Measurements from ENCODE around the gene ZCCHC4.
A peak's percentile ranks its signal among the peaks of the same experiment; 100 is the strongest.
"Not testable (repeated sequence)": the region's sequence is repeated elsewhere in the genome, so short reads cannot be mapped to it uniquely, and the experiment has no call there.

The ZCCHC4 gene

GRCh38 chr4:25347473-25347872 lies 34.9 kb downstream of the ZCCHC4 start:
- H3K36me3 ChIP-seq (ENCODE audit: insufficient read depth, low read length), result no peaks in the 10 kb centered on the region
- H3K9me3 ChIP-seq (ENCODE audit: control insufficient read depth, insufficient read depth, low read length), result no peaks in the 10 kb centered on the region
- H3K9ac ChIP-seq (ENCODE audit: low read depth, low read length), result no peak overlapping the region
- H3K4me1 ChIP-seq (ENCODE audit: insufficient read depth, low read length), result peaks cover 5% of the 10 kb centered on the region

DNA sequence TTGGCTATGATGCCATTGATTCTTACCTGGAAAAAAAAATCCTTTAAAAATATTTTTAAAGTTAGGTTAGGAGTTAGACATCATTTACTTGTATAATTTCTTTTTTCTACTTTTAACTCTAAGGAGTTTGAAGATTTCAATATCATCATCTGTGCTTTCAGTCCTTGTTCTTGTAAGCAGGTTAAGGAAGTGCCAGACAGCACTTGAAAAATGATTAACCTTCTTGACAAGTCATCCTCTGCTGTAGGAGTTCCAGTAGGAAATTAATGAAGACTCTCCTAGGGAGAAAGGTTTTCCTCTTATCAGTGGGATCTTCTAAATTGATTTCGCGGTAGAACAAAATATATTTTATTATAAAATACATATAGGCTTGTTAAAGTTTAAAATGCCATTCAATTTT lies 35.4 kb downstream of the ZCCHC4 start:
- Histone ChIP-seq H3K36me3 (ENCODE audit: insufficient read depth, low read length) (no peaks in the 10 kb centered on the region), H3K4me1 (ENCODE audit: insufficient read depth, low read length) (peaks cover 5% of the 10 kb centered on the region)

DNA sequence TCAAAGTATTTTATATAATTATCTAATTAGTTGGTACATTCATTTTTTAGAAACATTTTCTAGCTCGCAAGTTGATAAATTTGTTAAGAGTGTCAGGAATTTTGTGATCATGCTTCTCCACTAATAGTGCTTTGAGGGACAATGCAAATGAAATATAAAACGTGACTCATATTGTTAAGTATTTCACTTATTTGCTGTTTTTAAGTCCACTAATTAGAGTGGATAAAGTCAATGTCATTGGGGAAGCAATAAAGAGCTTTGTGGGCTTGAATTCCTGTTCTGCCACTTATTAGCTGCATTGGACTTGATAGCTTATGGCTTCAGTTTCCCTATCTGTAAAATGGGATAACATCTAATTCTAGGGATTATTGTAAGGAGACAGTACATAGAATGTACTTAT lies 38.0 kb downstream of the ZCCHC4 start:
- Histone ChIP-seq H3K9me3 (ENCODE audit: control insufficient read depth, insufficient read depth, low read length) (no peaks in the 10 kb centered on the region), H3K36me3 (ENCODE audit: insufficient read depth, low read length) (no peaks in the 10 kb centered on the region), H3K9ac (ENCODE audit: low read depth, low read length) (no peak overlapping the region), H3K4me1 (ENCODE audit: insufficient read depth, low read length) (peaks cover 5% of the 10 kb centered on the region)

More for the DNA sequence above, 35.4 kb downstream of the ZCCHC4 start:
- Histone ChIP-seq H3K9ac (ENCODE audit: low read depth, low read length) (no peak overlapping the region), H3K9me3 (ENCODE audit: control insufficient read depth, insufficient read depth, low read length) (no peaks in the 10 kb centered on the region)

DNA sequence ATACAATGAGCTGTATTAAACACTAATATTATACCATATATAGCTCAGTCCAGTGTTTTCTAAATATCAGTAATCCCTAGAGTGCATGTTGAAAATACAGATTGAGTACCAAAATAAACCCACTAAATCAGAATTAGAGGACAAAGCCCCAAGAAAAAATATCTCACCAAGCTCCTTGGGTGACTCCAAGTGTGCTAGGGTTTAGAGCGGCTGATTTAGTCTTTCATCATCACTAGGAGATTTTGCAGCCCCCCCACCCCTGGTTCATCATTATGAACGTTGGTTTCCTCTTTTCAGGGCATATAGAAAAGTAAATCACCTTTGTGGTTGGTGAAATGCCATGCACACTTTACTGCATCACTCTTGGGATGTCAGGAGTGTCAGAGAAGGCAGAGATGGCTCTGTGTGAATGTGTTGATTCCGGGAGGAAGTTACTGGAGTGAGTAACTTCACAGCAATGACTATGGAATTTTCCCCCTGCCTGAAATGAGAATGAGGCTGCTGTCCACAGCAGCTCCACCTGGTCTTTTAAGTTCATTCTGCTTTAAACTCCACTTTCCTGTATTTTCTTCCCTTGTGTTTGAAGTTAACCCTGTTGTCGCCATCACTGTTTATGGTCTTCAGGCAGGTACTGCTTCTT lies 39.3 kb downstream of the ZCCHC4 start:
- Histone ChIP-seq H3K9ac (ENCODE audit: low read depth, low read length) (no peak overlapping the region), H3K4me1 (ENCODE audit: insufficient read depth, low read length) (peaks cover 5% of the 10 kb centered on the region), H3K9me3 (ENCODE audit: control insufficient read depth, insufficient read depth, low read length) (no peaks in the 10 kb centered on the region), H3K36me3 (ENCODE audit: insufficient read depth, low read length) (no peaks in the 10 kb centered on the region)

GRCh38 chr4:25356068-25356467 lies 43.5 kb downstream of the ZCCHC4 start:
- peaks cover 6% of the 10 kb centered on the region; the same call in 1 of the 2 replicates for H3K9me3 ChIP-seq (ENCODE audit: control insufficient read depth, insufficient read depth, low read length)

DNA sequence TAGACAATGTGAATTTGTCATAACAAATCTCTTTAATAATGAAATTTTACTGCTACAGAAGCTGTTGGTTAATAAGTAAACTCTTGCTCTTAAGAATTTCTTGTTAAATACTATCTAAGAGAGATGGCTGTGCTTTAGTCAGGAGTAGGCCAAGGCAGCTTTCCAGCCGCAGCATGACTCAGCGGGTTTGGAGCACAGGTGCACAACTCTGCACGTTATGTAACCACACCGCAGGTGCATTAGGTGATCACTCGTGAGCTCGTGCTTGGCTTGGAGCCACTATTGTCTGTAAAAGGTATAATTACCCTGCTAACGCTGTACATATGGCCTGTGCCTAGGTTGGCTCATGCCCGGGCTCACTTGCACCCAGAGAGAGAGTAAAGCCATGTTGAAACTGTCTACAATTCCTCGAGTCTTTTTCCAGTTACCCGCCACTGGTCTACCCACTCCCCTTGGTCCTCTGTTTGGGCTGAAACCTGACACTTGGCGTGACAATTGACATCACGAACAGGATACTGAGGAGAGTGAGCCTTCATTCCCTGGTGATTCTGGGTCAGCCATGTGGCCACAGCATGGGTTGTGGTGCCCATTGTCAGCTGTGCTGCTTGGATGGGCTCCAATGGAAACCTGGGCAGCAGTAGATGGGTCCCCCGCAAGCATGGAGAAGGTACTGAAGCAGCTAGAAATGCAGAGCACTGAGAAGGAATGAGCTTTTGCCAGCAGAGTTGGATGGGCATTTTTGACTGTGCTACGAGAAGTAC lies 46.1 kb downstream of the ZCCHC4 start:
- Histone ChIP-seq H3K9ac (ENCODE audit: low read depth, low read length) (no peak overlapping the region), H3K4me1 (ENCODE audit: insufficient read depth, low read length) (no peaks in the 10 kb centered on the region), H3K9me3 (ENCODE audit: control insufficient read depth, insufficient read depth, low read length) (peaks cover 9% of the 10 kb centered on the region), H3K36me3 (ENCODE audit: insufficient read depth, low read length) (peaks cover 2% of the 10 kb centered on the region; the same call in 1 of the 2 replicates)

More at GRCh38 chr4:25356068-25356467, 43.5 kb downstream of the ZCCHC4 start:
- Histone ChIP-seq H3K36me3 (ENCODE audit: insufficient read depth, low read length) (peaks cover 2% of the 10 kb centered on the region; the same call in 1 of the 2 replicates), H3K4me1 (ENCODE audit: insufficient read depth, low read length) (peaks cover 4% of the 10 kb centered on the region), H3K9ac (ENCODE audit: low read depth, low read length) (no peak overlapping the region)

- Histone ChIP-seq H3K9ac (ENCODE audit: low read depth, low read length) (no peak overlapping the region), H3K4me1 (ENCODE audit: insufficient read depth, low read length) (no peaks in the 10 kb centered on the region), H3K9me3 (ENCODE audit: control insufficient read depth, insufficient read depth, low read length) (peaks cover 9% of the 10 kb centered on the region), H3K36me3 (ENCODE audit: insufficient read depth, low read length) (peaks cover 2% of the 10 kb centered on the region; the same call in 1 of the 2 replicates)
These were observed 48.7 kb downstream of the ZCCHC4 start for GRCh38 chr4:25361253-25361652.

- no peak overlapping the region for H3K9ac ChIP-seq (ENCODE audit: low read depth, low read length)
- H3K9me3 ChIP-seq (ENCODE audit: control insufficient read depth, insufficient read depth, low read length), result no peaks in the 10 kb centered on the region
- H3K36me3 ChIP-seq (ENCODE audit: insufficient read depth, low read length), result no peaks in the 10 kb centered on the region
- H3K4me1 ChIP-seq (ENCODE audit: insufficient read depth, low read length), result peaks cover 5% of the 10 kb centered on the region; the same call in 1 of the 2 replicates
These were observed 54.5 kb downstream of the ZCCHC4 start for GRCh38 chr4:25367004-25367621.

GRCh38 chr4:25367877-25368276 lies 55.3 kb downstream of the ZCCHC4 start:
- H3K36me3 ChIP-seq (ENCODE audit: insufficient read depth, low read length), result no peaks in the 10 kb centered on the region
- no peak overlapping the region for H3K9ac ChIP-seq (ENCODE audit: low read depth, low read length)
- no peaks in the 10 kb centered on the region for H3K9me3 ChIP-seq (ENCODE audit: control insufficient read depth, insufficient read depth, low read length)
- peaks cover 5% of the 10 kb centered on the region; the same call in 1 of the 2 replicates for H3K4me1 ChIP-seq (ENCODE audit: insufficient read depth, low read length)

GRCh38 chr4:25368315-25368714 lies 55.7 kb downstream of the ZCCHC4 start:
- Histone ChIP-seq H3K4me1 (ENCODE audit: insufficient read depth, low read length) (peaks cover 5% of the 10 kb centered on the region; the same call in 1 of the 2 replicates), H3K9me3 (ENCODE audit: control insufficient read depth, insufficient read depth, low read length) (no peaks in the 10 kb centered on the region), H3K36me3 (ENCODE audit: insufficient read depth, low read length) (no peaks in the 10 kb centered on the region), H3K9ac (ENCODE audit: low read depth, low read length) (no peak overlapping the region)

DNA sequence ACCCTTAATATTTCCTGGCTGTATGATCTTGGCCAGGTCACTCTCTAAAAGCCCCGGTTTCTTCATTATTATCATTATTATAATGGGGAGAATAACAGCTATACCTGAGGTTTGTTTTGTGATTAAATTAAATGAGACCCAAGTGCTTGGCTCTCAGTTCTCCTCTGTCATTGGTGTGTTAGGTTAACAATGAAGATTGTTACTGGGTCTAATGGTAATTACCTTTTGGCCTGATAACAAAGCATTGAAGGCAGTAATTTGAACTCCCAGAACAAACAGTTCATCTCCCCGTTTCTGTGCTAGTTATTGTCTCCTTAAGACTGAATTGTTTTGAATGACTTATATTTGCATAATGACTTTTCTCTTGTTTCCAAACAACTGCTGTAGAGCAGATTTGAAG lies 57.7 kb downstream of the ZCCHC4 start:
- Histone ChIP-seq H3K9me3 (ENCODE audit: control insufficient read depth, insufficient read depth, low read length) (no peaks in the 10 kb centered on the region), H3K36me3 (ENCODE audit: insufficient read depth, low read length) (no peaks in the 10 kb centered on the region), H3K9ac (ENCODE audit: low read depth, low read length) (no peak overlapping the region), H3K4me1 (ENCODE audit: insufficient read depth, low read length) (peaks cover 8% of the 10 kb centered on the region)

DNA sequence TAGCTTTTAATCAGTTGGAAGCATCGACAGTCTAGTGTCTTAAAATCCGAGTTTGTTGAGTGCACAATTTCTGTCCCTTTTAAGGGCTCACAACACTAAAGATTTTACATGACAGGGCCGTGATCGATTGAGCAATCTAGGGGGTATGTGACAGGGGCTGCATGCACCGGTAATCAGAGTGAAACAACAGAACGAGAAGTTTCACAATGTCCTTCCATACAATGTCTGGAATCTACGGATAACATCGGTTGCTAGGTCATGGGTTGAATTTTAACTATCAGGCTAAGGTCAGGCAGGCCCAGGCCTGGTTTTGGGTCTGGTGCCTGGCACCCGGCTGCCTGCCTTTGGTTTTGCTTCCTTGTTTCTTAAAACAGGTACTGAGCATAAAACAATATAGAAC lies 60.0 kb downstream of the ZCCHC4 start:
- H3K36me3 ChIP-seq (ENCODE audit: insufficient read depth, low read length); H3K9ac ChIP-seq (ENCODE audit: low read depth, low read length); H3K9me3 ChIP-seq (ENCODE audit: control insufficient read depth, insufficient read depth, low read length): not testable (repeated sequence)
- peaks cover 13% of the 10 kb centered on the region for H3K4me1 ChIP-seq (ENCODE audit: insufficient read depth, low read length)

GRCh38 chr4:25376754-25377571 lies 64.4 kb downstream of the ZCCHC4 start, which contains the start of gene ANAPC4:
Gene ANAPC4 (plus strand): TSS chr4:25377263. CDS start chr4:25377428, 165 bp downstream.
- H3K36me3 ChIP-seq (ENCODE audit: insufficient read depth, low read length), result no peaks in the 10 kb centered on the region
- peaks cover 8% of the 10 kb centered on the region for H3K4me1 ChIP-seq (ENCODE audit: insufficient read depth, low read length)
- no peaks in the 10 kb centered on the region for H3K9me3 ChIP-seq (ENCODE audit: control insufficient read depth, insufficient read depth, low read length)

More at GRCh38 chr4:25376754-25377571, 64.4 kb downstream of the ZCCHC4 start, which contains the start of gene ANAPC4:
- H3K9ac ChIP-seq (ENCODE audit: low read depth, low read length), result peak within 1 kb of the TSS; percentile 91
